Skeletal muscle tissue (tissue), 4 donors: Measurements from ENCODE around the gene KLHDC7A. TPM values are rescaled to one million over a fixed set of nuclear protein-coding genes. Genes with fewer than 3 reads are reported as not detected.

ENCODE experiments used
- H3K27ac ChIP-seq: one replicate; pipeline ENCODE4 v1.7.0; 2013; ENCODE audit warnings: mild to moderate bottlenecking, low read depth, low read length, inconsistent platforms
- H3K27me3 ChIP-seq, 3 donors: one replicate each; pipeline ENCODE4 v1.7.0; 2013; ENCODE audit warnings: low read length in 3 of 3; ENCODE audit not compliant: control insufficient read depth in 3 of 3, insufficient read depth in 3 of 3
- H3K36me3 ChIP-seq, 3 donors: one replicate each; pipeline ENCODE4 v1.7.0; 2013; ENCODE audit warnings: low read length in 3 of 3; ENCODE audit not compliant: control insufficient read depth in 3 of 3, insufficient read depth in 3 of 3
- H3K4me1 ChIP-seq, 3 donors: one replicate each; pipeline ENCODE4 v1.7.0; 2013; ENCODE audit warnings: low read length in 3 of 3, mild to moderate bottlenecking in 3 of 3; ENCODE audit not compliant: control insufficient read depth in 3 of 3, insufficient read depth in 3 of 3
- H3K4me3 ChIP-seq, 3 donors: one replicate each; pipeline ENCODE4 v1.7.0; 2013; ENCODE audit warnings: low read length in 3 of 3
- H3K9ac ChIP-seq, 3 donors: one replicate each; pipeline ENCODE4 v1.7.0; 2013; ENCODE audit warnings: low read length in 3 of 3, mild to moderate bottlenecking in 3 of 3, moderate library complexity in 2 of 3, low read depth in 1 of 3
- H3K9me3 ChIP-seq, 3 donors: one replicate each; pipeline ENCODE4 v1.7.0; 2013; ENCODE audit warnings: low read length in 3 of 3; ENCODE audit not compliant: control insufficient read depth in 3 of 3
- total RNA-seq: library from RNA; depleted of rRNA; stranded (reverse); fragments of >200 nt; gene quantifications from one replicate; pipeline ENCODE4 v1.2.3, GENCODE V29; 2014
- donor health status: Osteomylitis.

KLHDC7A gene
- total RNA-seq, 1 donor from 2014 or later = not detected

DNA sequence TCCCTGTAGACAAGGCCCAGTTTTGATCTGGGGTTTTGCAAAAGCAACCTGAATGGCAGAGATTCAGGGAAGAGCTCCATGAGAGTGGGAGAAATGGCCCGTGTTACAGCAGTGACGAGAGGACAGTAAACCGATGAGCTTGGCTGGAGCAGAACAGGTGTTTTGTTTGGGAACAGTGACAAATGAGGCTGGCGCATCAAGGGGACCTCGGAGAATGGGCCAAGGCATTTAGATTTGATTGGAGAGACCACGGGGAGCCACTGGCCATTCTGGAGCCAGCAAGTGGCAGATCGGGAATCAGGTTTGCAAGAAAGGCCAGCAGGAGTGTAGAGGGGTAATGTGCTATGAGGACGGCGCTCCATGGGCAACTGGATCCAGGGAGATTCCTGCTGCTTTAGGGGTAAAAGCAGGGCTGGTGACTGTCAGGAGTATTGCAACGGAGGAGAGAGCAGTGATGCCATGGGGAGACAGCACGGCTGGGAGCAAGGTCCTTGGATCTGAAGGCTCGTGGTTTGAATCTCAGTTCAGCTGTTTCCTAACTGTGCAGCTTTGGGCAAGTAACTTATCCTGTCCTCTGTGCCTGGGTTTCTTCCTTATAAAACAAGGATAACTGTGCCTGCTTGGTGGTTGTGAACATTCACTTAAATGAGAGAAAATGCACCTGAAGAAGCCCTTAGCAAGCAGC, 9.9 kb upstream of the KLHDC7A start:
- peaks cover 9 to 45% (median 17%) of the 10 kb centered on the region in 3 donors for H3K27me3 ChIP-seq

GRCh38 chr1:18473195-18473815, 7.4 kb upstream of the KLHDC7A start:
- no peaks in the 10 kb centered on the region for H3K4me1 ChIP-seq
- no peaks in the 10 kb centered on the region for H3K36me3 ChIP-seq
- no peak overlapping the region for H3K4me3 ChIP-seq
- H3K27ac ChIP-seq = no peak overlapping the region
- peaks cover 12 to 48% (median 26%) of the 10 kb centered on the region in 3 donors for H3K27me3 ChIP-seq
- no peak overlapping the region for H3K9ac ChIP-seq
- no peaks in the 10 kb centered on the region for H3K9me3 ChIP-seq

More for the DNA sequence above, 9.9 kb upstream of the KLHDC7A start:
- H3K4me1 ChIP-seq = no peaks in the 10 kb centered on the region
- no peak overlapping the region for H3K4me3 ChIP-seq
- H3K27ac ChIP-seq = no peak overlapping the region
- no peaks in the 10 kb centered on the region for H3K9me3 ChIP-seq
- H3K36me3 ChIP-seq = no peaks in the 10 kb centered on the region
- H3K9ac ChIP-seq = no peak overlapping the region

- peaks cover 0 to 2% (median 0%) of the 10 kb centered on the region in 3 donors for H3K4me1 ChIP-seq
- H3K36me3 ChIP-seq = no peaks in the 10 kb centered on the region
- H3K9me3 ChIP-seq = no peaks in the 10 kb centered on the region
- no peak overlapping the region for H3K4me3 ChIP-seq
- H3K9ac ChIP-seq = no peak overlapping the region
- H3K27ac ChIP-seq = no peak overlapping the region
- H3K27me3 ChIP-seq = peaks cover 7 to 44% (median 26%) of the 10 kb centered on the region in 3 donors
Measured at GRCh38 chr1:18474559-18475175, 6.1 kb upstream of the KLHDC7A start.

DNA sequence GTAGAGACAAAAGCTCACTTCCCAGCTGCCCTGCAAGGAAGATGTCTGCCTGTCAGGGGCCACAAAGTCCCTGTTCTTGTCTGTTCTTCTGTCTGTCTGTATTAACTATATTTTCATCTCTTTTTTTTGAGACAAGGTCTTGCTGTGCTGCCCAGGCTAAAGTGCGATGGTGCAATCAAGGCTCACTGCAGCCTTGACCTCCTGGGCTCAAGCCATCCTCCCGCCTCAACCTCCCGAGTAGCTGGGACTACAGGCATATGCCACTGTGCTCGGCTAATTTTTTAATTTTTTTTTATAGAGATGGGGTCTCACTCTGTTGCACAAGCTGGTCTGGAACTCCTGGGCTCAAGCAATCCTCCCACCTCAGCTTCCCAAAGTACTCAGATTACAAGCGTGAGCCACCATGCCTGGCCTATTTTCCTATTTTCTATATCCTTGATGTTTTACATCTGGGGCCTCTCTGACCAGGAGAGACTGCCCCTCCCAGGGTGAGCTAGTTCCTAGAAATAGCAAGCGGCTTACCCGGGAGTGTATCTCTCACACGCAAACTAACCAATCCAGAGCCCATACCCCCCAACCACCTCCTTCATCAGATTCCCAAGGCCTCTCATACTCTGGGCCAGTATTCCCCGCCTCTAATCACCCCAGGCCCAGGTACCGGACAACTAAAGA, 5.4 kb upstream of the KLHDC7A start:
- Histone ChIP-seq H3K9me3 (no peaks in the 10 kb centered on the region), H3K4me1 (peaks cover 0 to 2% (median 0%) of the 10 kb centered on the region in 3 donors), H3K27me3 (peaks cover 9 to 43% (median 34%) of the 10 kb centered on the region in 3 donors), H3K27ac (no peak overlapping the region), H3K36me3 (no peaks in the 10 kb centered on the region), H3K9ac (no peak overlapping the region), H3K4me3 (no peak overlapping the region)

DNA sequence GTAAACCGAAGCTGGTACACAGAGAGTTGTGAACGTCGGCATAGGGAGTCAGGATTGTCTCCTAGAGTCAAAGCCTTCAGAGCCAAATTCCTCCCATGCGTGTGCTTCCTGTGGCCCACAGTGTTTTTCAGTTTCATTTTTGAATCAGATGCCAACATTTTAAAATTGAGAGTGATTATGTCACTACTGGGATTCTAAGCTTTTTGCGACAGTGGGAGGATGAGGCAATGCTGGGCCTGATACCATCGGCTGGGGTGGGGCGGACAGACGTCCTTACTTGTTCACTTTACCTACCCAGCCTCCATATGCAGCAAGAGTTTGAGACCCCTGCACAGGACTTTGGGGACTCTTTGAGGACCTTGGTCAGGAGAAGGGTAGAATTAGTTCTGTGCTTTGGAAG, 1.3 kb upstream of the KLHDC7A start:
- no peak overlapping the region for H3K27ac ChIP-seq
- H3K27me3 ChIP-seq = peaks cover 38 to 60% (median 58%) of the 10 kb centered on the region in 3 donors
- no peaks in the 10 kb centered on the region for H3K9me3 ChIP-seq
- H3K9ac ChIP-seq = no peak overlapping the region
- peaks cover 0 to 2% (median 0%) of the 10 kb centered on the region in 3 donors for H3K4me1 ChIP-seq
- H3K36me3 ChIP-seq = no peaks in the 10 kb centered on the region
- no peak overlapping the region for H3K4me3 ChIP-seq

GRCh38 chr1:18481190-18481920, 625 bp downstream of the KLHDC7A start:
- Histone ChIP-seq H3K27me3 (peaks cover 40 to 57% (median 53%) of the 10 kb centered on the region in 3 donors), H3K9me3 (no peaks in the 10 kb centered on the region), H3K4me1 (peaks cover 0 to 2% (median 0%) of the 10 kb centered on the region in 3 donors), H3K4me3 (no peak overlapping the region), H3K9ac (no peak overlapping the region), H3K27ac (no peak overlapping the region), H3K36me3 (no peaks in the 10 kb centered on the region)

DNA sequence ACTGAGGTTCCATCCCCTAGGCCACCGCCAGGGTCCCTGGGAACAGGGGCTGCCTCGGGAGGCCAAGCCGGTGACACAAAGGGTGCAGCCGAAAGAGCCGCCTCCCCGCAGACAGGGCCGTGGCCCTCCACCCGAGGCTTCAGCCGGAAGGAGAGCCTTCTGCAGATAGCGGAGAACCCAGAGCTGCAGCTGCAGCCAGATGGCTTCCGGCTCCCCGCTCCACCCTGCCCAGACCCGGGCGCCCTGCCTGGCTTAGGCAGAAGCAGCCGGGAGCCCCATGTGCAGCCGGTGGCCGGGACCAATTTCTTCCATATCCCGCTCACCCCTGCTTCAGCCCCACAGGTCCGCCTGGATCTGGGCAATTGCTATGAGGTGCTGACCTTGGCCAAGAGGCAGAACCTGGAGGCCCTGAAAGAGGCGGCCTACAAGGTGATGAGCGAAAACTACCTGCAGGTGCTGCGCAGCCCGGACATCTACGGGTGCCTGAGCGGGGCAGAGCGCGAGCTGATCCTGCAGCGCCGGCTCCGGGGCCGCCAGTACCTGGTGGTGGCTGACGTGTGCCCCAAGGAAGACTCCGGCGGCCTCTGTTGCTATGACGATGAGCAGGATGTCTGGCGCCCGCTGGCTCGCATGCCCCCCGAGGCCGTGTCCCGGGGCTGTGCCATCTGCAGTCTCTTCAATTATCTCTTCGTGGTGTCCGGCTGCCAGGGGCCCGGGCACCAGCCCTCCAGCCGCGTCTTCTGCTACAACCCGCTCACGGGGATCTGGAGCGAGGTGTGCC, 1.4 kb downstream of the KLHDC7A start:
- peaks cover 37 to 50% (median 49%) of the 10 kb centered on the region in 3 donors for H3K27me3 ChIP-seq

DNA sequence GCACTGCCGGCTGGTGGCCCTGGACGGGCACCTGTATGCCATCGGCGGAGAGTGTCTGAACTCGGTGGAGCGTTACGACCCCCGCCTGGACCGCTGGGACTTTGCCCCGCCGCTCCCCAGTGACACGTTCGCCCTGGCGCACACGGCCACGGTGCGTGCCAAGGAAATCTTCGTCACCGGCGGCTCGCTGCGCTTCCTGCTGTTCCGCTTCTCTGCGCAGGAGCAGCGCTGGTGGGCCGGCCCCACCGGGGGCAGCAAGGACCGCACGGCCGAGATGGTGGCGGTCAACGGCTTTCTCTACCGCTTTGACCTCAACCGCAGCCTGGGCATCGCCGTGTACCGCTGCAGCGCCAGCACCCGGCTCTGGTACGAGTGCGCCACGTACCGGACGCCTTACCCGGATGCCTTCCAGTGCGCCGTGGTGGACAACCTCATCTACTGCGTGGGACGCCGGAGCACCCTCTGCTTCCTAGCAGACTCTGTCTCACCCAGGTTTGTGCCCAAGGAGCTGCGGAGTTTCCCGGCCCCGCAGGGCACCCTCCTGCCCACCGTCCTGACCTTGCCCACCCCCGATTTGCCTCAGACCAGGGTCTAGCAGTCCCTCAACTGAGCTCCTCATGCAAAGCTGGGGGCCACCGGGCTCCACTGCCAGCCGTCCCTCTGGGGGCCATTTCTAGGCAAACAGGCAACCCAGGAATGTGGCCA, 2.1 kb downstream of the KLHDC7A start:
- Histone ChIP-seq H3K27ac (no peak overlapping the region), H3K9ac (no peak overlapping the region), H3K4me1 (peaks cover 0 to 2% (median 0%) of the 10 kb centered on the region in 3 donors), H3K4me3 (no peak overlapping the region), H3K36me3 (no peaks in the 10 kb centered on the region), H3K9me3 (no peaks in the 10 kb centered on the region), H3K27me3 (peaks cover 37 to 49% (median 44%) of the 10 kb centered on the region in 3 donors)

More for the DNA sequence above, 1.4 kb downstream of the KLHDC7A start:
- no peaks in the 10 kb centered on the region for H3K9me3 ChIP-seq
- H3K27ac ChIP-seq = no peak overlapping the region
- peaks cover 0 to 2% (median 0%) of the 10 kb centered on the region in 3 donors for H3K4me1 ChIP-seq
- no peak overlapping the region for H3K9ac ChIP-seq
- H3K4me3 ChIP-seq = no peak overlapping the region
- no peaks in the 10 kb centered on the region for H3K36me3 ChIP-seq
